HK-2 (cell line): ENCODE measurements around the gene TIMM29.
A peak's percentile ranks its signal among the peaks of the same experiment; 100 is the strongest.

ENCODE experiments used
- DNase-seq: peaks from one replicate; pipeline ENCODE4 v3.0.0-alpha.2; 2018; ENCODE audit not compliant: unreplicated experiment

The TIMM29 gene

DNA sequence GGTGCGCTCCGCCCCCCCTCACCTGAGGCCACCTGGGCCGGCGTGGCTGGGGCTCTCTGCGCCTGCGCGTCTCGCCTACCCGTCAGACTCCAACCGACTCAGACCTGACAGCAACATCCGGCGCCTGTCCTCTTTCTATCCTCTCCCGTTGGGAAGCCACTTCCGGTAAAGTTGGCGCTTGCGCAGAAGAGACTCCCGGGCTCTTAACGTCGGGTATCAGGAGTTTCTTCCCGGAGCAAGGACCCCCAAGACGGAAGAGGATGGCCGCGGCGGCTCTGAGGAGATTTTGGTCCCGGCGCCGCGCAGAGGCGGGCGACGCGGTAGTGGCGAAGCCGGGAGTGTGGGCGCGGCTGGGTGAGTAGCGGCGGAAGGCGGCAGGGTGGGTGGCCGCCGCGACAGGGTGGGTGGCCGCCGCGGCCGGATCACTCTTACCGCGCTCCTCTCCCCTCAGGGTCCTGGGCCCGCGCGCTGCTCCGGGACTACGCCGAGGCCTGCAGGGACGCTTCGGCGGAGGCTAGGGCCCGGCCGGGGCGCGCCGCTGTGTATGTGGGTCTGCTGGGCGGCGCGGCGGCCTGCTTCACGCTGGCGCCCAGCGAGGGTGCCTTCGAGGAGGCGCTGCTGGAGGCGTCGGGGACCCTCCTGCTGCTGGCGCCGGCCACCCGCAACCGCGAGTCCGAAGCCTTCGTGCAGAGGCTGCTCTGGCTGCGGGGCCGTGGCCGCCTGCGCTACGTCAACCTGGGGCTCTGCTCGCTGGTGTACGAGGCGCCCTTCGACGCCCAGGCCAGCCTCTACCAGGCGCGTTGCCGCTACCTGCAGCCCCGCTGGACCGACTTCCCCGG, at the start of gene TIMM29, which contains the start of gene YIPF2:
Gene TIMM29, plus strand, starts transcription at position 249 of the 839 bp plus-strand sequence. Its CDS starts 12 bp downstream, at position 261.
Gene YIPF2, minus strand, starts transcription at position 77 of the 839 bp plus-strand sequence. CDS start 229 bp downstream, outside the sequence.
- DNase-seq: peak; percentile 98

DNA sequence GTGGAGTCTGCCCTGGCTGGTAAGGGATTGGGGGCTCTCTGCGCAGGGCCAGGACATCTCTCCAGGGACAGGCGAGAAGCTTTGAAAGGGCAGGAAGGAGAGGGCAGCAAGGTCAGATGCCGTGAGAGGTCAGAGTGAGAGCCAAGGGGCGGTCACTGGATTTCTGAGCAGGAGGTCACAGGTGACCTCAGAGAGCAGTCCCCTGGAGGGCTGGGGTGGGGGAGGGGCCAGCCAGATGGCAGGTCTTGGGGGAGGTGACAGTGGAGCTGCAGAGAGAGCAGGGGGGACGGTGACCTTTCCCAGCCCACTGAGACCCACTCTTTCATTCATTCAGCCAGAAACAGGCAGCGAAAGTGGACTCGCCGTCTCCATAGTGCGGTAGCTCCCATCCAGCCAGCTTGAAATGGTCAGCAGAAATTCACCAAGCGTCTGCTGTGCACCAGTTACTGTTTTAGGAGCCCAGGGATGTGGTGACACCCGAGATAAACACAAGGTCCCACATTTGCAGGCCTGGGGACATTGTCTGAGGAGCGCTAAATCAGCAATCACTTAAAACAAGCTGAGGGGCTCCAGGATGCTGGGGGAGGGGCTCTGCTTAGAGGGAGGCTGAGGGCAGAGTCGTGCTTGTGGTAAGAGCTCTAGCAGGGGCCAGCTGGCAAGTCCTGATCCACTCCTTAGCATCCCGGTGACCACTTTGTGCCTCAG, 47.1 kb upstream of the TIMM29 start:
- no peak for DNase-seq

DNA sequence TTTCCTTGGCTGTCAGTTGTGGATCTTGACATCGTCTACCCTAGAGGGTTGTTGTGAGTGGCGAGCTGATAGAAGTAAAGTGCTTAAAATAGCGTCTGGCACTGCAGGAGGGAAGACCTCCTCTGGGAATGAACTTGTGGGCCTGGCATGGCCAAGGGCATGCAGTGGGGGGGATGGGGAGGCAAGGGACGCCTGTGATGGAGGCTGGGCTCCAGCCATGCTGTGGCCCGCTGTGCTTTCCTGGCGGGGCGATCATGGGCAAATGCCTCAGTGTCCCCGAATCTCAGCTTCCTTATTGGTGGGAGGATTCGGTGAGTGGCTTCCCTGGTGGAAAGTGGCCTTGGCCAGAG, 46.5 kb upstream of the TIMM29 start:
- no peak for DNase-seq

DNA sequence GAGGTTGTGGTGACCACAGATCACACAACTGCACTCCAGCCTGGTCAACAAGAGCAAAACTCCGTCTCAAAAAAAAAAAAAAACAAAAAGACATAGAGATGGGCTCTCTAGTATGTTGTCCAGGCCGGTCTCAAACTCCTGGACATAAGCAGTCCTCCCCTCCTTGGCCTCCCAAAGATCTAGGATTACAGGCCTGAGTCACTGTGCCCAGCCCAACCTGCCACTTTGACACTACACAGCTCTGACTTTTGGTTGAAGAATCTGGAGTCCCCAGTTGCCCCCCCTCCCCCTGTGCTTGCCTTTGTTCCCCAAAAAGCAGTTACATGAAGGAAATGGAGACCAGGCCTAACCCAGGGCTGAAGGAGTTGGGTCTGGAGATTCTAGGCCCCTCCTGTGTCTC, 44.3 kb upstream of the TIMM29 start:
- no peak for DNase-seq

DNA sequence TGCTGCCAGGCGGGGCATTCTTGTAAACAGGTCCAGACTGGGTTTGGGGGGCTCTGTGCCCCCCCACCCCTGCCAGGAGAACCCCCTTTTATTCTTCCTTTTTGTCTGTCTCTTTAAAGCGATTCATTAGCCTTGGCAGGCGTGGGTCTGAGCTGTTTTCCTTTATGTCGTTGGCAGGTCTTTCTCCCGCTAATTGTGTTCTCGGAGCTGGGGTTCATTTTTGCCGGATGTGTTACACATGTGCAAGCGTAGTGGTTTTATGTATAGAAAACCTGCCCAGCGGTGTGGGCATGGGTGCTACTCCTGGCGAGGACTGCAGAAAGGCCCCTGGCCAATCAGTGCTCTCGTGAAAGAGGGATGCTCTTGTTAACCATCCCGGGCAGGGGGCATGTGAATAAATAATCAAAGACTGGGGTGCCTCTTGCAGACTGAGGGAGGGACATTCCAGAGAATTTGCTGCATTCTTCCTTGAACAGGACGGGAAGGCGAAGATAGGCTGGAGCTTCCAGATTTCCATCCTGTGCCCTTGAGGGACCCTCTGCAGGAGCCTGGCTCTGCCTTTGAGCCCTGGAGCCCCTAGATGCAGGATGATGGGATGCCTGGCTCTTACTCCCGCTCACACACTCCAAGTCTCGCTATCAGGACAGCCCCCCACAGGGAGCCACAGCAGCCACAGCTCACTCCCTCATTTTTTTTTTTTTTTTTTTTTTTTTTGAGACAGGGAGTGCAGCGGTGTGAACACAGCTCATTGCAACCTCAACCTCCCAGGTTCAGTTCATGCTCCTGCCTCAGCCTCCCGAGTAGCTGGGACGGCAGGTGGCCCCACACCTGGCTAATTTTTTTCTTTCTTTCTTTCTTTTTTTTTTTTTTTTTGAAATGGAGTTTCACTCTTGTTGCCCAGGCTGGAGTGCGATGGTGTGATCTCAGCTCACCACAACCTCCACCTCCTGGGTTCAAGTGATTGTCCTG, 43.1 kb upstream of the TIMM29 start:
- DNase-seq: no peak

DNA sequence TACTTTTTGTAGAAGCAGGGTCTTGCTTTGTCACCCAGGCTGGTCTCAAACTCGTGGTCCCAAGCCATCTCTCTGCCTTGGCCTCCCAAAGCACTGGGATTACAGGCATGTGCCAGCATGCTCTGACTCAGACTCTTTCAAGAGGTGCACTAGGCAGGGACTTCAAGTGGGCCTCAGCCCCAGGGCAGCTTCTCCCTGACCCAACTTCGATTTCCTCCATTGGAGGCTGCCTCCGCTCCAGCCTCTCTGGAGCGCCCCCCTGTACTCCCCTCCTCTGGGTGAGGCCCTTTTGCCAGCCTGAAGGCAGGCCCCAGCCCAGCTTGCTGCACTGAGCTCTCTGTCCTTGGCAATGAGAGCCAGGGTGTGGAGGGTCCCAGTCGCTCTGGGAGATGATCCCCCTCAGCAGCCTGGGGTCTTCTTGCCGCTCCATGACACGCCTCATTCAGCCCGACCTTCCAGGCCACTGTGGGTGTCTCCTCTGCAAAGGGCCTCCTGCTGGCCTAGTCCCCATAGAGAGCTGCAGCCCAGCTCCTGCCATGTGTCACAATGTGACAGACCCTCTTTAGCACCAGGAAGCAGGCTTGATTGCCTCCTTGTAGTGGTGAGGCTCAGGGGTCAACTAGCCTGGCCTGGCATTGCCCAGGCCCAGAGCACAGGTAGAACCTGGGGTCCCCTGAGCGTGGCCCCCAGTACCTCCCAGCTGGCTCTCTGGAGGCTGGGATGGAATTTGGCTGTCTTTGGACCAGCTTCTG, 40.8 kb upstream of the TIMM29 start:
- DNase-seq: no peak

DNA sequence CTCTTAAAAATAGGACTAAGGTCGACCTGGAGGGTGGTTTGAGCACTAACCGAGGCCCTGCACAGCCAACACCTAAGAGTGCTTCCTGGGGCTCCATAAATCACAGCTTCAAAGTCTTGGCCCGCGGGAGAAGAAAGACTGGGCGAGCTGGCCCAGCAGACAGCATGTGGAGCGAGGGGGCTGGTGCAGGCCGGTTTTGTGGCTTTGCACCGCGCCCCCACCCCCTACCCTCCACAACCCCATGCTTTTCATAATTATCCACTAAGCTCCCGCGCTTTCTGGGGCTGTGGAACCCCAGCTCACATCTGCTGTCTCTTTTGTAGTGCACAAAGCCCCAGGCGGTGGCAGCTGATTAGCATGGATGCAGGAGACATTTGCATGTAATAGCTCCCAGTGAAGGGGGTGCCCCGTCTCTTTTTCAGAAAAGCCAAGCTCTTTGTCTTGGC, 40.2 kb upstream of the TIMM29 start:
- no peak for DNase-seq

DNA sequence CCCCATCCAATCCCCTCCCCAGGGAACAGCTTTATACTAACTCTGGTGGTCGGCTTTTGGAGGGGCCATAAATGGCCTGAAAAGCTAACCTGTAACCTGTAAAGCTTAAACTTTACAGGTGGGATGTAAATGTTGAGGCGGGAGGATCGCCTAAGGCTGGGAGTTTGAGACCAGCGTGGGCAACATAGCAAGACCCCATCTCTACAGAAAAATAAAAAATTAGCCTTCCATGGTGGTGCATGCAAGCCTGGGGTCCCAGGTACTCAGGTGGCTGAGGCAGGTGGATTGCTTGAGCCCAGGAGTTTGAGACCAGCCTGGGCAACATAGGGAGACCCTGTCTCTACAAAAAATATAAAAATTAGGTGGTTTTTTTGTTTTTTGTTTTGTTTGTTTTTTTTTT, 38.7 kb upstream of the TIMM29 start:
- no peak for DNase-seq

DNA sequence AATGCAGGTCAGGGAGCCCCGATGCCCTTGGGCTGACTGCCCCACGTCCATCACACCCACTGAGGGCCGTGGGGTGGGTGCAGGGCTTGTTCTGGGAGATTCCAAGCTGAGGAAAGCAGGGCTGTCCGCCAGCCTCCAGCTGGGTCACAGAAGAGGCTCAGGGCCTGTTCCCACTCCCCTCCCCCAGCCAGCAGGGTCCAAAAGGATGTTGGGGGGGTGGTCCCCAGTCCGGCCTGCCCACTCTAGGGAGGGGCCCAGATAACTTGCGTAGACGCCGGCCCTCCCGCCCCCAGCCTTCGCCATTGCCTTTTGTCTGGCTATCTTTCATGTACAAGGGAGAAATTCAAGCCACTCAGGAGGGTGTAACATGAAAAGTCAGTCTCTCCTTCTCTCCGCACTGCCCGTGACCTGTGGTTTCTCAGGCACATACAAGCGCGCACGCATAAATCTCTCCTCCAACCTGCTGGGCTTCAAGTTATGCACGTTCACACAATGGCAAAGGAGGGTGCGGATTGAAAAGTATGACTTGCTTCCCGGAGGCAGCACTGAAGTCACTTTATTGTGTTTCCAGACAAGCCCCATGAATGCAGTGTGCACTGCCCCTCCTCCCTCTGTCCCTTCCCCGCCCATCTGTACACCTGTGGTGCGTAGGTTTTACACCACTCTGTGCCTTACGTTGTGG, 37.1 kb upstream of the TIMM29 start:
- no peak for DNase-seq

DNA sequence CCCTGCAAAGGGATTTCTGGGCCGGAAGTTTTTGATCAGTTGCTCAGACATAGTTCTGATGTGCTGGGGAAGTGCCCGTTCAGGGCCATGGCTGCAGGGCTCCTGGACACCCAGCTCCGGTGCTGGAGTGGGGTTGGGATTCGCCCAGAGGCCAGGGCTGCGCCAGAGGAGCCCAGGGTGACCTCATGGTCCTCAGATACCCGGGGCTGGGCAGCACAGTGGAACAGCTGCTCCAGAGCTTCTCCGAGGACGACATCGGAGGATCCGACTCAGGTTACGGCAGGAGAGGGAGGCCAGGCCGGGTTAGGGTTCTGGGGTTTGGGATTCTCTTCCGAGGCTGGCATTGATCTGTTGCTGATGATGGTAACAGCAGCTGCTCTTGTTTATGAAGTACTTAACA, 36.4 kb upstream of the TIMM29 start:
- no peak for DNase-seq

DNA sequence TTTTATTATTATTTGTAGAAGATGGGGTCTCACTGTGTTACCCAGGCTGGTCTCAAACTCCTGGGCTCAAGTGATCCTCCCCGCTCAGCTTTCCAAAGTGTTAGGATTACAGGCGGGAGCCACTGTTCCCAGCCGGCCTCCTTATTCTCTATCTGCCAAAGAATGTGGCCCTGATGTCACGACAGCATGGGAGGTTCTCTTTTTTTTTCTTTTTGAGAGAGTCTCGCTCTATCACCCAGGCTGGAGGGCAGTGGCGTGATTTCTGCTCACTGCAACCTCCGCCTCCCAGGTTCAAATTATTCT, 33.7 kb upstream of the TIMM29 start:
- no peak for DNase-seq

DNA sequence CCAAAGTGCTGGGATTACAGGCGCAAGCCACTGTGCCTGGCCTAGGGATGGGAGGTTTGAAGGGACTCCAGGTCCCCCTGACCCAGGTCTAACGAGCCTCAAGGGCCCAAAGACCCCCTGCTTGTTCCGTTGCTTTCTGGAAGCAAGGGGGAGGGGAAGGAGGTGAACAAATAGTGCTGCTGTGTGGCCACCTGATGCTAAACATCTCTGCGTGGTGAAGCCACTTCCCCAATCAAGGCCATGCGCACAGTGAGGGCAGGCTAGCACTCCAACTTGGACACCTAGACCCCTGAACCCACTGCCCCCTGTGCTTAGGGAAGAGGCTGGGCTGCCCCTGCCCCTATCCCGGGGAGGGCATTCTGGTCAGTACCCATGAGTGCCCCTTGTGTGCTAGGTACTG, 33.2 kb upstream of the TIMM29 start:
- no peak for DNase-seq

DNA sequence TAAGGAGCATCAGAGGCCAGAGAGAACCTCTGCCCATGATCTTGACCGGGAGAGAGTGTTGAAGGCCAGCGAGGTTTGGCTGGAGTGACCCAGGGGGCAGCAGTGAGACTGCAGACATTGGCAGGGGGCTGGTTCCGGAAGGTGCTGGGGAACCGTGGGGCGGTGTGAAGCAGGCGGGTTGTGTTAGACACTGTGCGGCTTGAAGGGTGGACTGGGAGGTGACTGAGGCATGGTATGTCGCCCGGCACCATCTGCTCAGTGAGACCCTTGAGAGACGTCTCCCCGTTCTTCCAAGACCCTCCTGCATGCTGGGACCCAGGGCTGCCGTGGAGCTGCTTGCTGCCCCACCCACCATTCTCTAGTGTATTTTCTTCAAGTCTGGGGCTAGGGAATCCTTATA, 32.7 kb upstream of the TIMM29 start:
- no peak for DNase-seq

DNA sequence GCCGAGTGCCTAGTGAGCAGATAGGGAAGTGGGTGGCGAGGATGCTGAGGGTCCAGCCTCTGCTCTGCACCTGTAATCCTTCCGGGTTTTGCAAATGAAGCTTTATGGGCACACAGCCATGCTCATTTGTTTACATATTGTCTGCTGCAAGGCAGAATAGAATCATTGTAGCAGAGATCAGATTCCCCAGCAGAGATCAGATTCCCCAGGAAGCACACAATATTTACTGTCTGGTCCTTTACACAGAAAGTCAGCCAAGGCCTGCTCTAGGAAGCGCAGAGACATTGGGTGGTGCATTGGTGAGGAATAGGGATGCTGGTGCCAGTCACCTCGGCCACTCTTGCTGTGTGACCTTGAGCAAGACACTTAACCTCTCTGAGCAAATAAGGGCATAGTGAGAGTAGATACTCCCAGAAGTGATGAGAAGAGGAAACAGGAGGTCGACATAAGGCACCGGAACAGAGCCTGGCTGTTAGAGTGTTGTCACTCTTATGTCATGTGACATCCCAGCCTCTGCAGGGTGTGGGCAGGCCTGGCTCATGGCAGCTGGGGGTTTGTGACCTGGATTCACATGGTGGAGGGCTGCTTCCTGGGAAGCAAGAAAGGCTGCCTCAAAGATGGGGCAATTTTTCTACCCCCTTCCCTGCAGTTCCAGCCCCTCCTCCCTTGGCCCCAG, 31.6 kb upstream of the TIMM29 start:
- DNase-seq: no peak

DNA sequence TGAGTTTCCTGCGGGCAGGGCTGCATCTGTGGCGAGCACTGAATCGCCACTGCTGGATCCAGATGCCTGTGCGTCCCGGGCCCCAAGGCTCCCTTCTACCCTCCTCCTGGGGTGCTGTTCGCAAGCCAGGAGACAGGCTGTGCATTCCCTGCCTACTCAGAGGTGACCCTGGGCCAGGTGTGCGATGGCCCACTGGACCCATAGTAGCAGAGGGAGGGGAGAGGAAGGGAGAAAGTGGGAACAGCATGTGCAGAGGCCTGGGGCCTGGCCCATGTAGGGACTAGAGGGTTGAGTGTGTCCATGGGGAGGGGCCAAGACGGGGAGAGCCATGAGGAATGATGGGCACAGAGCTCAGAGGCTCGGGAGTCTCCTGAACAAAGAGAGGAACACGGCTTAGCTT, 30.0 kb upstream of the TIMM29 start:
- no peak for DNase-seq

DNA sequence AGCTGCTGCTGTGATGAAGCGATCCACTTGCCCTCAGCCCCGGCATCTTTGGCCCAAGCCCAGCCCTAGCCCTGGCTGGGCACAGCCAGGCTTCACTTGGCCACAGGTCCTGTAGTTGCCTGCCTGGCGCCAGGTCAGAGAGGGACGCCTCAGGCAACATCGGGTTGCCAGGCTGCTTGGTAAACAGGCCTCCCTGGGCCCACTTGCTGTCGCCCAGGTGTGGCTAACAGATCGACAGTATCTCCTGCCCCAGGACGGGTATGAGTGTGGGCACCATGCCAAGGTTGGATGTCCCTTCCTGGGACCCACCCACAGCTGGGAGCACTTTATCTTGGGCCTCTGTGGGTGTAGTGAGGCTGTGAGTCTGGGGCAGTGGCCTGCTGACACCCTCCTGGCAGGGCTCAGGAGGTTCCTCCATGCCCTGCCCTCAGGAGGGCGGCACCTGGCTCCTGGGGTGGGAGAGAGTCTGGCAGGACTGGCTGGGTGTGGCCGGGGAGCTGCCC, 29.4 kb upstream of the TIMM29 start:
- DNase-seq: no peak

DNA sequence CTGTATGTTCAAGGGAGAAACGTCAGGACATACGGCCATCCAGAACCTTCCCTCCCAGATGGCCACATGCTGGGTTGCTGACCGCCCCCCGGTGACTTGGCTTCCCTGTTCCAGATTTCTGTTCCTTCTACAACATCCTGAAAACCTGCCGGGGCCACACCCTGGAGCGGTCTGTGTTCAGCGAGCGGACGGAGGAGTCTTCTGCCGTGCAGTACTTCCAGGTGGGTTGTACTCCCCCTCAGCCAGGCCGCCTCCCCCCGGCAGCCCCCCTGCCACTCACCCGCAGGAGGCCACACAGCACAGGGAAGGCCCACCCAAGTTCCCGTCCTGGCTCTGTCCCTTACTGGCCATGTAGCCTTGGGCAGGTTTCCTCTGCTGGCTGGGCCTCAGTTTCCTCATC, 20.7 kb upstream of the TIMM29 start:
- no peak for DNase-seq

DNA sequence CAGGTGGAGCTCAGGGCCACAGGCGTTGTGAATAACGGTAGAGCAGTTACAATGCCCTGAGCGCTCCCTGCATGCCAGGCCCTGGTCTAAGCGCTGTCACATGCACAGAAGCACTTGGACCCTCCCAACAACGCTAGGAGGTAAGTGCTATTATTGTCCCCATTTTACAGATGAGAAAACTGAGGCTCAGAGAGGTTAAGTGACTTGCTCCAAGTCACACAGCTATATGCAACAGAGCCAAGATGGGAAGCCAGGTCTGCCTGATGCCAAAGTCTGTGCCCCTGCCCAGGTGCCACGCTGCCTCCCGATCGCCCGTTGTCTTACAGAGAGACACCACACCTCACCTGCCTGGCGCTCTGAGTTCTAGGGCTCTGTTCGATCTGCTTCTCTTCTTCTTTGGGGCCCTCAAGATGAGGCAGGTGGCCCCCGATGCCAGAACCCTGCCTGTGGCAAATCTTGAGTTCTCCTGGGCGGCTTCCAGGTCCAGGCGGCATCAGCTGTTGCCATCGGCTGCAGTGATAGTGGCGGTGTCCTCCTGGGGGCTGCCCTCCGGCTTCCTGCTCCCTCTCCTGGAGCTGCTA, 20.1 kb upstream of the TIMM29 start:
- no peak for DNase-seq

DNA sequence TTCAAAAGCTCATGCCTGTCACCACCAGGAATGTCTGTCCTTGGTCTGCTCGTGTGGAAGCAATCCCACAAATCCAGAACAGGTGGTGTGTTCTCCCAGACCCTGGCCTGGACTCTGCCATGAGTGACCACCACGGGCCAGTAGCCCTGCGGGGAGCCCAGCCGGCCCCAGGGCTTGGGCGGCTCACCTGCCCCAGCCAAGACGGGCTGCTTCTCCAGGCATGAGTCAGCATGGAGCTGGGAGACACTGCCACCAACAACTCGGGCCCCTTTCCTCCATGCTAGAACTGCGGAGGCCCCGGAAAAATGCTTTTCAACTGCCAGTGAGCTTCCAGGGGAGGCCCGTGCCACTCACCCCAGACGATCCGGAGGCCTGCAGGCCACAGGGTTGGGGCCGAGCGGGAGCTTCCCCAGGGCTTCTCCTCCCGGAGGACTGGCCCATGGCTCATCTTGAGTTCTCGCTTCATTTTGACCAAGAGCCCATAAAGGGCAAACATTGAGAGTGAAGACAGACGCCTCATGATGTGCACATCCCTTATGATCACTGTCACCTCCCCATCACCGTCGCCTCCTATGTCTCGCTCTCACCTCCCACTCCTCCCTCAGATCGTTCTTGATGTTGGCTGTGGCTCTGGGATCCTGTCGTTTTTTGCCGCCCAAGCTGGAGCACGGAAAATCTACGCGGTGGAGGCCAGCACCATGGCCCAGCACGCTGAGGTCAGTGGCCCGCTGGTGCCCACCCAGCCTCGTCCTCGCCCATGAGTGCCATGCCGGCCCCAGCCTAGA, 16.8 kb upstream of the TIMM29 start:
- no peak for DNase-seq
